ENCODE data around the gene ARHGAP1. TPM values are rescaled to one million over a fixed set of nuclear protein-coding genes. Genes with fewer than 3 reads are reported as not detected.

ARHGAP1 gene
- total RNA-seq, 2 experiments from 2014 or later, result 40.2 to 50.0 TPM

GRCh38 chr11:46686886-46687795 lies 13.3 kb downstream of the ARHGAP1 start:
- H3K36me3 Mint-ChIP-seq (ENCODE audit: low read depth), result peaks cover 29% of the 10 kb centered on the region
- CTCF ChIA-PET, result interaction anchor here (0.9 kb wide), 1 partner anchor 16 kb away, joined by 4 read pairs; no protein-coding TSS in a partner anchor
- ATAC-seq, result no peak
- intact Hi-C loops (cut with DNase I, micrococcal nuclease), result no loop called here
- no peak overlapping the region for H3K4me3 Mint-ChIP-seq
- no peaks in the 10 kb centered on the region for H3K27me3 Mint-ChIP-seq
- no peak for DNase-seq
- H3K9me3 Mint-ChIP-seq (ENCODE audit: low read depth), result no peaks in the 10 kb centered on the region
- H3K27ac Mint-ChIP-seq, result peak overlapping the region; percentile 42
- no peaks in the 10 kb centered on the region for H3K4me1 Mint-ChIP-seq
- POLR2A ChIA-PET, result no interaction called here

- H3K9me3 Mint-ChIP-seq (ENCODE audit: low read depth), result no peaks in the 10 kb centered on the region
- ChIA-PET POLR2A (no interaction called here), CTCF (interaction anchor here (0.6 to 1.0 kb wide), 2 partner anchors 10 to 79 kb away, joined by 5 read pairs; no protein-coding TSS in a partner anchor)
- DNase-seq, result no peak
- no peaks in the 10 kb centered on the region for H3K4me1 Mint-ChIP-seq
- no peak overlapping the region for H3K27ac Mint-ChIP-seq
- no peaks in the 10 kb centered on the region for H3K27me3 Mint-ChIP-seq
- intact Hi-C loops (cut with DNase I, micrococcal nuclease), result no loop called here
- peaks cover 30% of the 10 kb centered on the region for H3K36me3 Mint-ChIP-seq (ENCODE audit: low read depth)
- ATAC-seq, result no peak
- no peak overlapping the region for H3K4me3 Mint-ChIP-seq
Measured at GRCh38 chr11:46684367-46684766, 16.1 kb downstream of the ARHGAP1 start.

- Mint-ChIP-seq H3K36me3 (ENCODE audit: low read depth) (peaks cover 32% of the 10 kb centered on the region), H3K9me3 (ENCODE audit: low read depth) (no peaks in the 10 kb centered on the region), H3K4me1 (peaks cover under 1% of the 10 kb centered on the region), H3K27me3 (no peaks in the 10 kb centered on the region), H3K27ac (no peak overlapping the region), H3K4me3 (no peak overlapping the region)
- CTCF ChIA-PET, result interaction anchor here (1.0 to 1.3 kb wide), 3 partner anchors 10 to 65 kb away, joined by 3 to 4 read pairs (median 4); partner anchors contain the start of gene ATG13
- ATAC-seq (no peak), DNase-seq (no peak)
- intact Hi-C loops (cut with DNase I, micrococcal nuclease), result no loop called here
- POLR2A ChIA-PET, result interaction anchor here (0.7 kb wide), 1 partner anchor 147 kb away, joined by 3 read pairs; no protein-coding TSS in a partner anchor
Measured at GRCh38 chr11:46682773-46683752, 17.4 kb downstream of the ARHGAP1 start.

- no peak for DNase-seq
- no peak overlapping the region for H3K27ac Mint-ChIP-seq
- ChIA-PET POLR2A (no interaction called here), CTCF (interaction anchor here (0.6 to 1.3 kb wide), 3 partner anchors 16 to 64 kb away, joined by 3 to 4 read pairs (median 3); partner anchors contain the start of gene ATG13)
- H3K27me3 Mint-ChIP-seq, result no peaks in the 10 kb centered on the region
- H3K9me3 Mint-ChIP-seq (ENCODE audit: low read depth), result no peaks in the 10 kb centered on the region
- no peak overlapping the region for H3K4me3 Mint-ChIP-seq
- no peak for ATAC-seq
- H3K4me1 Mint-ChIP-seq, result peaks cover 10% of the 10 kb centered on the region
- intact Hi-C loops (cut with DNase I, micrococcal nuclease), result no loop called here
- H3K36me3 Mint-ChIP-seq (ENCODE audit: low read depth), result peaks cover 25% of the 10 kb centered on the region
Measured at GRCh38 chr11:46681814-46682213, 18.6 kb downstream of the ARHGAP1 start.

GRCh38 chr11:46680815-46681214 lies 19.6 kb downstream of the ARHGAP1 start:
- ATAC-seq, result no peak

GRCh38 chr11:46680164-46680760 lies 20.2 kb downstream of the ARHGAP1 start:
- DNase-seq, result no peak
- H3K4me1 Mint-ChIP-seq, result peaks cover 23% of the 10 kb centered on the region
- H3K4me3 Mint-ChIP-seq, result no peak overlapping the region
- H3K36me3 Mint-ChIP-seq (ENCODE audit: low read depth), result peaks cover 21% of the 10 kb centered on the region
- ChIA-PET POLR2A (interaction anchor here (0.6 to 1.1 kb wide), 3 partner anchors 9 to 319 kb away, joined by 3 to 5 read pairs (median 4); no protein-coding TSS in a partner anchor), CTCF (no interaction called here)
- H3K9me3 Mint-ChIP-seq (ENCODE audit: low read depth), result no peaks in the 10 kb centered on the region
- no peak overlapping the region for H3K27ac Mint-ChIP-seq
- H3K27me3 Mint-ChIP-seq, result no peaks in the 10 kb centered on the region
- intact Hi-C loops (cut with DNase I, micrococcal nuclease), result no loop called here
- ATAC-seq, result no peak

More at GRCh38 chr11:46680815-46681214, 19.6 kb downstream of the ARHGAP1 start:
- Mint-ChIP-seq H3K36me3 (ENCODE audit: low read depth) (peaks cover 22% of the 10 kb centered on the region), H3K27ac (no peak overlapping the region), H3K27me3 (no peaks in the 10 kb centered on the region), H3K9me3 (ENCODE audit: low read depth) (no peaks in the 10 kb centered on the region), H3K4me3 (no peak overlapping the region), H3K4me1 (peaks cover 17% of the 10 kb centered on the region)
- intact Hi-C loops (cut with DNase I, micrococcal nuclease), result no loop called here
- no peak for DNase-seq
- CTCF ChIA-PET, result no interaction called here
- POLR2A ChIA-PET, result interaction anchor here (1.1 kb wide), 1 partner anchor 10 kb away, joined by 4 read pairs; no protein-coding TSS in a partner anchor

- H3K27ac Mint-ChIP-seq, result no peak overlapping the region
- DNase-seq (no peak), ATAC-seq (no peak)
- no peaks in the 10 kb centered on the region for H3K27me3 Mint-ChIP-seq
- H3K4me3 Mint-ChIP-seq, result no peak overlapping the region
- POLR2A ChIA-PET, result interaction anchor here (0.6 to 0.9 kb wide), 2 partner anchors 203 to 319 kb away, joined by 3 to 5 read pairs; no protein-coding TSS in a partner anchor
- intact Hi-C loops (cut with DNase I, micrococcal nuclease), result no loop called here
- H3K36me3 Mint-ChIP-seq (ENCODE audit: low read depth), result peaks cover 21% of the 10 kb centered on the region
- no peaks in the 10 kb centered on the region for H3K9me3 Mint-ChIP-seq (ENCODE audit: low read depth)
- peaks cover 30% of the 10 kb centered on the region for H3K4me1 Mint-ChIP-seq
- CTCF ChIA-PET, result no interaction called here
Measured at GRCh38 chr11:46679241-46680163, 20.9 kb downstream of the ARHGAP1 start.

GRCh38 chr11:46678741-46679130 lies 21.7 kb downstream of the ARHGAP1 start:
- intact Hi-C loops (cut with DNase I, micrococcal nuclease), result no loop called here
- ATAC-seq (no peak), DNase-seq (no peak)
- CTCF ChIA-PET, result no interaction called here
- Mint-ChIP-seq H3K4me3 (no peak overlapping the region), H3K36me3 (ENCODE audit: low read depth) (peaks cover 18% of the 10 kb centered on the region), H3K27ac (no peak overlapping the region), H3K4me1 (peaks cover 36% of the 10 kb centered on the region), H3K9me3 (ENCODE audit: low read depth) (no peaks in the 10 kb centered on the region), H3K27me3 (no peaks in the 10 kb centered on the region)
- POLR2A ChIA-PET, result no interaction called here

GRCh38 chr11:46677991-46678740 lies 22.3 kb downstream of the ARHGAP1 start:
- Mint-ChIP-seq H3K27ac (peak overlapping the region; percentile 37), H3K4me1 (peaks cover 40% of the 10 kb centered on the region), H3K27me3 (no peaks in the 10 kb centered on the region), H3K4me3 (no peak overlapping the region), H3K36me3 (ENCODE audit: low read depth) (peaks cover 18% of the 10 kb centered on the region), H3K9me3 (ENCODE audit: low read depth) (no peaks in the 10 kb centered on the region)
- POLR2A ChIA-PET, result no interaction called here
- no peak for ATAC-seq
- CTCF ChIA-PET, result no interaction called here
- intact Hi-C loops (cut with DNase I, micrococcal nuclease), result no loop called here
- DNase-seq, result no peak

- no peak for DNase-seq
- Mint-ChIP-seq H3K9me3 (ENCODE audit: low read depth) (no peaks in the 10 kb centered on the region), H3K27ac (peak overlapping the region; percentile 9), H3K4me3 (no peak overlapping the region), H3K4me1 (peaks cover 49% of the 10 kb centered on the region), H3K27me3 (no peaks in the 10 kb centered on the region), H3K36me3 (ENCODE audit: low read depth) (peaks cover 23% of the 10 kb centered on the region)
- intact Hi-C loops (cut with DNase I, micrococcal nuclease), result no loop called here
- no peak for ATAC-seq
- ChIA-PET POLR2A (no interaction called here), CTCF (no interaction called here)
Measured at GRCh38 chr11:46677169-46677568, 23.2 kb downstream of the ARHGAP1 start.

All from activated CD4-positive, alpha-beta T cell treated with anti-CD3 and anti-CD28 coated beads for 36 hours (primary cell).